Measurements from ENCODE around the gene NUB1.

NUB1 gene

GRCh38 chr7:151371266-151371665 is 29.7 kb downstream of the NUB1 start:
- peaks cover 5 to 6% of the 10 kb centered on the region in 2 donors for H3K4me1 Mint-ChIP-seq
- H3K4me3 Mint-ChIP-seq: no peak overlapping the region
- no peaks in the 10 kb centered on the region for H3K27me3 Mint-ChIP-seq
- ATAC-seq (replicated peaks): no peak
- H3K36me3 Mint-ChIP-seq: peaks cover 21 to 49% of the 10 kb centered on the region in 2 donors
- H3K9me3 Mint-ChIP-seq: no peaks in the 10 kb centered on the region
- H3K27ac Mint-ChIP-seq: no peak overlapping the region
- DNase-seq: no peak

GRCh38 chr7:151372612-151373265 is 31.1 kb downstream of the NUB1 start:
- peaks cover 5 to 6% of the 10 kb centered on the region in 2 donors for H3K4me1 Mint-ChIP-seq
- H3K27ac Mint-ChIP-seq: no peak overlapping the region
- no peaks in the 10 kb centered on the region for H3K27me3 Mint-ChIP-seq

GRCh38 chr7:151373599-151373998 is 32.0 kb downstream of the NUB1 start:
- Mint-ChIP-seq H3K9me3 (no peaks in the 10 kb centered on the region), H3K4me3 (no peak overlapping the region), H3K27ac (no peak overlapping the region), H3K4me1 (no peaks in the 10 kb centered on the region), H3K36me3 (peaks cover 31 to 55% of the 10 kb centered on the region in 2 donors), H3K27me3 (no peaks in the 10 kb centered on the region)
- no peak for DNase-seq
- ATAC-seq (replicated peaks): no peak

More at GRCh38 chr7:151372612-151373265, 31.1 kb downstream of the NUB1 start:
- DNase-seq: no peak
- H3K9me3 Mint-ChIP-seq: no peaks in the 10 kb centered on the region
- H3K36me3 Mint-ChIP-seq: peaks cover 27 to 55% of the 10 kb centered on the region in 2 donors
- no peak for ATAC-seq (replicated peaks)
- no peak overlapping the region for H3K4me3 Mint-ChIP-seq

GRCh38 chr7:151374139-151374538 is 32.5 kb downstream of the NUB1 start:
- Mint-ChIP-seq H3K36me3 (peaks cover 33 to 55% of the 10 kb centered on the region in 2 donors), H3K27ac (no peak overlapping the region), H3K9me3 (no peaks in the 10 kb centered on the region), H3K4me3 (no peak overlapping the region), H3K4me1 (no peaks in the 10 kb centered on the region), H3K27me3 (no peaks in the 10 kb centered on the region)
- no peak for ATAC-seq (replicated peaks)
- no peak for DNase-seq

GRCh38 chr7:151374726-151375125 is 33.1 kb downstream of the NUB1 start:
- Mint-ChIP-seq H3K27me3 (no peaks in the 10 kb centered on the region), H3K4me3 (no peak overlapping the region), H3K4me1 (no peaks in the 10 kb centered on the region), H3K9me3 (no peaks in the 10 kb centered on the region), H3K27ac (no peak overlapping the region), H3K36me3 (peaks cover 31 to 58% of the 10 kb centered on the region in 2 donors)
- ATAC-seq (replicated peaks): no peak
- DNase-seq: no peak

GRCh38 chr7:151375530-151376217 is 34.1 kb downstream of the NUB1 start:
- Mint-ChIP-seq H3K36me3 (peaks cover 30 to 54% of the 10 kb centered on the region in 2 donors), H3K27me3 (no peaks in the 10 kb centered on the region), H3K9me3 (no peaks in the 10 kb centered on the region), H3K4me3 (no peak overlapping the region), H3K4me1 (peaks cover 3 to 8% of the 10 kb centered on the region in 2 donors), H3K27ac (no peak overlapping the region)
- ATAC-seq (replicated peaks): no peak
- no peak for DNase-seq

- no peak for ATAC-seq (replicated peaks)
- peaks cover 8 to 13% of the 10 kb centered on the region in 2 donors for H3K4me1 Mint-ChIP-seq
- H3K36me3 Mint-ChIP-seq: peaks cover 28 to 53% of the 10 kb centered on the region in 2 donors
- no peak overlapping the region for H3K4me3 Mint-ChIP-seq
- no peak overlapping the region for H3K27ac Mint-ChIP-seq
- no peaks in the 10 kb centered on the region for H3K9me3 Mint-ChIP-seq
- H3K27me3 Mint-ChIP-seq: no peaks in the 10 kb centered on the region
- DNase-seq: no peak
Measured at GRCh38 chr7:151376218-151376902, 34.7 kb downstream of the NUB1 start.

GRCh38 chr7:151377406-151377805 is 35.8 kb downstream of the NUB1 start:
- Mint-ChIP-seq H3K36me3 (peaks cover 26 to 49% of the 10 kb centered on the region in 2 donors), H3K9me3 (no peaks in the 10 kb centered on the region), H3K27ac (no peak overlapping the region), H3K27me3 (peaks cover 4 to 5% of the 10 kb centered on the region in 2 donors), H3K4me1 (peaks cover 12 to 21% of the 10 kb centered on the region in 2 donors), H3K4me3 (no peak overlapping the region)
- ATAC-seq (replicated peaks) (no peak), DNase-seq (no peak)

GRCh38 chr7:151378011-151378410 is 36.4 kb downstream of the NUB1 start:
- no peak for DNase-seq
- Mint-ChIP-seq H3K36me3 (peaks cover 23 to 43% of the 10 kb centered on the region in 2 donors), H3K27me3 (peaks cover 7% of the 10 kb centered on the region in 2 donors), H3K9me3 (no peaks in the 10 kb centered on the region), H3K4me1 (peaks cover 14 to 25% of the 10 kb centered on the region in 2 donors), H3K4me3 (no peak overlapping the region), H3K27ac (no peak overlapping the region)
- ATAC-seq (replicated peaks): no peak

- H3K4me3 Mint-ChIP-seq: no peak overlapping the region
- H3K9me3 Mint-ChIP-seq: no peaks in the 10 kb centered on the region
- DNase-seq: no peak
- H3K27ac Mint-ChIP-seq: peak overlapping the region; percentile 60
- peaks cover 14 to 25% of the 10 kb centered on the region in 2 donors for H3K4me1 Mint-ChIP-seq
- H3K27me3 Mint-ChIP-seq: peaks cover 7% of the 10 kb centered on the region in 2 donors
- no peak for ATAC-seq (replicated peaks)
- H3K36me3 Mint-ChIP-seq: peaks cover 23 to 42% of the 10 kb centered on the region in 2 donors
Measured at GRCh38 chr7:151378496-151379192, 37.0 kb downstream of the NUB1 start.

- peak overlapping the region; percentile 14 for H3K27ac Mint-ChIP-seq
- H3K4me1 Mint-ChIP-seq: peaks cover 14 to 25% of the 10 kb centered on the region in 2 donors
- H3K27me3 Mint-ChIP-seq: peaks cover 7 to 11% of the 10 kb centered on the region in 2 donors
- no peak for DNase-seq
- H3K9me3 Mint-ChIP-seq: no peaks in the 10 kb centered on the region
- H3K4me3 Mint-ChIP-seq: no peak overlapping the region
- H3K36me3 Mint-ChIP-seq: peaks cover 23 to 42% of the 10 kb centered on the region in 2 donors
- ATAC-seq (replicated peaks): no peak
Measured at GRCh38 chr7:151379193-151379520, 37.5 kb downstream of the NUB1 start.

GRCh38 chr7:151379534-151380198 is 38.1 kb downstream of the NUB1 start:
- no peak for DNase-seq
- H3K9me3 Mint-ChIP-seq: no peaks in the 10 kb centered on the region
- no peak overlapping the region for H3K4me3 Mint-ChIP-seq
- peaks cover 14 to 25% of the 10 kb centered on the region in 2 donors for H3K4me1 Mint-ChIP-seq
- H3K27ac Mint-ChIP-seq: peak overlapping the region; percentile 14
- H3K27me3 Mint-ChIP-seq: peaks cover 7 to 13% of the 10 kb centered on the region in 2 donors
- ATAC-seq (replicated peaks): no peak
- peaks cover 23 to 40% of the 10 kb centered on the region in 2 donors for H3K36me3 Mint-ChIP-seq

GRCh38 chr7:151380199-151381097 is 38.8 kb downstream of the NUB1 start:
- Mint-ChIP-seq H3K36me3 (peaks cover 22 to 39% of the 10 kb centered on the region in 2 donors), H3K27ac (peak overlapping the region; percentile 81), H3K27me3 (peaks cover 7 to 13% of the 10 kb centered on the region in 2 donors), H3K9me3 (no peaks in the 10 kb centered on the region), H3K4me3 (peak overlapping the region; percentile 75 to 80), H3K4me1 (peaks cover 14 to 25% of the 10 kb centered on the region in 2 donors)
- ATAC-seq (replicated peaks): peak; percentile 40 to 42
- DNase-seq: no peak

All from stimulated activated naive B cell treated with anti-CD40 and anti-IgM and Interleukin-4, amounts not matched to agents 10 μg/mL and 1 μg/mL and 100 μg/mL, for 72 hours (primary cell).